Activated T-helper 1 cell treated with anti-CD3 and anti-CD28 coated beads, Interleukin-12 subunit alpha, Interleukin-12 subunit beta, Interleukin-2, Interleukin-4 antibody, amounts not matched to agents 30 ng/mL and 10 ng/mL and 1 ng/mL, durations not matched to agents 14 hours and 24 hours and 36 hours (primary cell): Measurements from ENCODE around the gene PAN3. TPM values are rescaled to one million over a fixed set of nuclear protein-coding genes. Genes with fewer than 3 reads are reported as not detected.

Experiments used
- DNase-seq: peaks from one replicate; pipeline ENCODE4 v3.0.0; 2021; ENCODE audit warnings: low spot score
- H3K27ac Mint-ChIP-seq: one replicate; pipeline ENCODE4 v1.8.0; 2021; ENCODE audit warnings: mild to moderate bottlenecking, mixed read lengths
- H3K27me3 Mint-ChIP-seq: one replicate; pipeline ENCODE4 v1.8.0; 2022; ENCODE audit warnings: mild to moderate bottlenecking, moderate library complexity, mixed read lengths; ENCODE audit not compliant: insufficient read depth
- H3K36me3 Mint-ChIP-seq: one replicate; pipeline ENCODE4 v1.8.0; 2021; ENCODE audit warnings: low read depth, mixed read lengths
- H3K4me1 Mint-ChIP-seq: one replicate; pipeline ENCODE4 v1.8.0; 2021; ENCODE audit warnings: low read depth, mixed read lengths
- H3K4me3 Mint-ChIP-seq: one replicate; pipeline ENCODE4 v1.8.0; 2021; ENCODE audit warnings: mild to moderate bottlenecking, moderate library complexity, mixed read lengths
- H3K9me3 Mint-ChIP-seq: one replicate; pipeline ENCODE4 v1.8.0; 2021; ENCODE audit warnings: mixed read lengths
- intact Hi-C: fragments of 100-400 bp; cut with micrococcal nuclease; formaldehyde crosslinking; loops from one replicate; pipeline ENCODE4 v1.15.1; 2024
- total RNA-seq: library from RNA; stranded (reverse); gene quantifications from 2 replicates; pipeline ENCODE4 v1.2.3, GENCODE V29; 2022

Gene PAN3
- total RNA-seq, 1 donor from 2014 or later, result 36.1 TPM

- Mint-ChIP-seq H3K9me3 (no peaks in the 10 kb centered on the region), H3K4me3 (no peak overlapping the region), H3K27me3 (no peaks in the 10 kb centered on the region), H3K4me1 (peaks cover 4% of the 10 kb centered on the region), H3K27ac (no peak overlapping the region), H3K36me3 (peaks cover 13% of the 10 kb centered on the region)
- intact Hi-C loops, result no loop called here
- DNase-seq, result no peak
These were observed 60.7 kb downstream of the PAN3 start for GRCh38 chr13:28199089-28199488.

- Mint-ChIP-seq H3K4me3 (no peak overlapping the region), H3K27me3 (no peaks in the 10 kb centered on the region), H3K4me1 (peaks cover 26% of the 10 kb centered on the region), H3K9me3 (no peaks in the 10 kb centered on the region), H3K36me3 (peaks cover 26% of the 10 kb centered on the region), H3K27ac (no peak overlapping the region)
- intact Hi-C loops, result loop anchor here (10.0 kb wide), 1 partner anchor 451 kb away; the partner anchor contains the start of gene POMP
- DNase-seq, result no peak
These were observed 65.7 kb downstream of the PAN3 start for GRCh38 chr13:28204043-28204442.

DNA sequence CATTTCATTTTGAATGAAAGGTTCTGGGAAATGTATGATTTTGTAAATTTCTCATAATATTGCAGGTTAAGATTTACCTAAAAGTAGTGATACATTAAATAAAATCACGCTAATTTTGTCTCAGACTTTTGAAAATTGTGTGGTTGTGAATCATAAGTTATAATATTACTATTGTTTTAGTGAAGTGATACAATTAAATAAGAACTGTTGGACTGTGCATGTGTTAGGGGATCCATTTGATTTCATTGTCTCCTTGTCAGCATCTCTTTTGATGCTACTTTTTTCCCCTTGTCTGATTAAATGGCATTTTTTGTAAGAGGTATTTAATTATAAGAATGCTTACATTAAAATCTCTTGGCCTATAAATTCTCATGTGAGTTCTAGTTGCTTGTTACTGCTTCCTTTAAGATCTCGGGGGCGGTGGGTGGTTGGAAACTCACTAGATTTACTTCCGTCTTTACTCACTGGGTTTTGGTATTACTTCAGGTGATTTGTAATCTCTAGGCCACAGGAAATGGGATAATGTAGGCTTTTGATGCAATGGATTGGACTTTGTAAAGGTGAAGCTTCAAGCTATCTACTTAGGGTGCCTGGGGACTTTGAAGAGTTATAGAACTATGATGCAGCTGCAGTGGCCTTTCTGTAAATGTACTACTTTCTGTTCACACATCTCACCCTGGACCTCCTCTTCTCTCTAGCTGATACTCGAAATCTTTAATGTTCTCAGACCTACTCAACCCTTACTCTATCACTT, 66.5 kb downstream of the PAN3 start:
- H3K9me3 Mint-ChIP-seq, result no peaks in the 10 kb centered on the region
- peaks cover 26% of the 10 kb centered on the region for H3K4me1 Mint-ChIP-seq
- intact Hi-C loops, result loop anchor here (1.0 to 10.0 kb wide), 3 partner anchors 63 to 450 kb away; partner anchors contain the start of gene POMP
- no peak for DNase-seq
- H3K4me3 Mint-ChIP-seq, result peak overlapping the region; percentile 43
- H3K27ac Mint-ChIP-seq, result peak overlapping the region; percentile 54
- H3K27me3 Mint-ChIP-seq, result no peaks in the 10 kb centered on the region
- H3K36me3 Mint-ChIP-seq, result peaks cover 29% of the 10 kb centered on the region

- H3K9me3 Mint-ChIP-seq, result no peaks in the 10 kb centered on the region
- H3K27me3 Mint-ChIP-seq, result no peaks in the 10 kb centered on the region
- no peak overlapping the region for H3K4me3 Mint-ChIP-seq
- H3K4me1 Mint-ChIP-seq, result peaks cover 7% of the 10 kb centered on the region
- intact Hi-C loops, result no loop called here
- no peak for DNase-seq
- H3K36me3 Mint-ChIP-seq, result peaks cover 9% of the 10 kb centered on the region
- no peak overlapping the region for H3K27ac Mint-ChIP-seq
These were observed 80.3 kb downstream of the PAN3 start for GRCh38 chr13:28218679-28219078.

DNA sequence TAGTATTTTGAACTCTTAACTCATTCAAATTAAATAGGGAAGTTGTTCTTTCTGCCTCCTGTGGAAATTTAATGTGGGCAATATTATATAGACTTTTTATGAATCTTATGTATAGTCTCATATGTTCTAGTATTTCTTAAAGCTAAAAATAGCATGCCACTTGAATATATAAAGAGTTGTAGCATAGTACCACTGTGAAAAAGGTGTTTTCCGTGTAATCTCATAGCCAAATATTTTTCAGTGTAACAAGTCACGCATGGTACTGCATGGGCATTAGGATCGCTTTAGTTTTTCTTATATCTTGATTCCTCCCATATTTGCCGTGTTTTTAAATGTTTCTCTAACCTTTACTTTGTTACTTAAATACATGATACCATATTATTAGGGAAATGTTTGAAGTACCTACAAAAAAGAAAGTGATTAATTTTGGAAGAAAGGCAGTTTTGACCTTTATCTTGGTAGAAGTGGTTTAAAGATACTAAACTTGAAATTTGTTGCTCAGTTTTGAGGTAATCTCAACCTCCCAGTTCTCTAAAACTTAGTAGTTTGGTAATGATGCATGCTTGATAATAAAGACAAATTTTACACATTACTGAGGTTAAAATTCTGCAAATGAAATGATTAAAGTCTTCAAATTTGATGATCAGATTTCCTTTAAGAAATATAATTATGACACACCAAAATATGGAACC, 81.2 kb downstream of the PAN3 start:
- H3K9me3 Mint-ChIP-seq, result no peaks in the 10 kb centered on the region
- H3K4me1 Mint-ChIP-seq, result peaks cover 7% of the 10 kb centered on the region
- H3K27ac Mint-ChIP-seq, result no peak overlapping the region
- DNase-seq, result no peak
- H3K36me3 Mint-ChIP-seq, result peaks cover 6% of the 10 kb centered on the region
- no peak overlapping the region for H3K4me3 Mint-ChIP-seq
- H3K27me3 Mint-ChIP-seq, result no peaks in the 10 kb centered on the region
- intact Hi-C loops, result no loop called here

DNA sequence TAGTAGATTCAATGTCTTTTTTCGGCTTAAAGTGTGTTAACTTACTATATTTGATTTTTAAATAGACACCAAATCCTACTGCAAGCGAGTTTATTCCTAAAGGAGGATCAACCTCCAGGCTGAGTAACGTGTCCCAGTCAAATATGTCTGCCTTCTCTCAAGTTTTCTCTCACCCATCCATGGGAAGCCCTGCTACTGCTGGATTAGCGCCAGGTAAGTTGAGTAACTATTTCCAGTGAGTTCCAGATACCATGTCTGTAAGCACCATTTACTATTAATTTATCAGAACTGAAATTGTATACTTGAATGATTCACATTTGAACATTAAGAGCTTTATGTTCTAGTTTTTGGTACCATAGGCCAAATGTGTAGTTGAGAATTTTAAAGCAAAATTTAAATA, 81.8 kb downstream of the PAN3 start:
- no peak overlapping the region for H3K4me3 Mint-ChIP-seq
- no peak for DNase-seq
- peaks cover 7% of the 10 kb centered on the region for H3K4me1 Mint-ChIP-seq
- H3K9me3 Mint-ChIP-seq, result no peaks in the 10 kb centered on the region
- H3K27me3 Mint-ChIP-seq, result no peaks in the 10 kb centered on the region
- intact Hi-C loops, result no loop called here
- H3K27ac Mint-ChIP-seq, result no peak overlapping the region
- H3K36me3 Mint-ChIP-seq, result peaks cover 6% of the 10 kb centered on the region

DNA sequence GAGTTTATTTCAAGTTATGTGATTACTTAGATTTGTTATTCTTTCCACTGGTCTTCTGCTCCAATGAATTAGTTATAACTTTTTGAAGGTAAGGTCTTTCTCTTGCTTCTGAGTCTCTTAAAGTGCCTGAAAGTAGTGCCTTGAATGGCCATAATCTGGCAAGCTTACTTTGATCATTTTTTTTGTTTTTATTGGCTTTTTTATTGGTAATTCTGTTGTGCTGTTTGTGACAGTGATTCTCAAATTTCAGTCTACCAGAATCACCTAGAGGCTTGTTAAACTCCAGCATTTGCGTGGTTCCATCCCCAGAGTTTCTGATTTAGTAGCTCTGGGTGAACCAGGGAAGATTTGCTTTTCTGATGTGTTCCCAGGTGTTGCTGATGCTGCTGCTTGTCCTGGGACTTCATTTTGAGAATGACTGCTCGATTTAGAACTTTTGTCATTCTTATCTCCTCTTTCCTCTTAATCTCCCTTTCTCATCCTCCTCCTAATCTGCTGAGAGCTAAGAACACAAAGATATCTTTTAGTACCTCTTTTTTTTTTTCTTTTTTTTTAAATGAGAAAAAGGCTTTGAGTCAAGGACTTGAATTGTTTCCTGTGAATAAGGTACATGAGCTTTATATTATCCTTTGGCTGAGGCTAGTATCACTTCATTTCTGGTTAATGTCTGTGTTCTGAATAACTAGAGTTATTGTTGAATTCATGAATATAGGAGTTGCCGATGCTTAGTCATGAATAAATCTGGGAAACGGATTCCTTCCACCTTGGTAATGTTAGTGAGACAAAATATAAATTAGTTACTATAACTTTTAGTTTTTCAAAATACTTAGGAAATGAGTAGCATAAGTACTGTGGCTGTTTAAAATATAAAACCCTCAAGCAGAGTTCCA, 91.4 kb downstream of the PAN3 start:
- Mint-ChIP-seq H3K27me3 (no peaks in the 10 kb centered on the region), H3K36me3 (peaks cover 9% of the 10 kb centered on the region)
- intact Hi-C loops, result no loop called here

GRCh38 chr13:28231642-28232041, 93.3 kb downstream of the PAN3 start:
- Mint-ChIP-seq H3K27ac (no peak overlapping the region), H3K4me3 (no peak overlapping the region), H3K9me3 (no peaks in the 10 kb centered on the region), H3K4me1 (no peaks in the 10 kb centered on the region), H3K36me3 (peaks cover 19% of the 10 kb centered on the region), H3K27me3 (no peaks in the 10 kb centered on the region)
- DNase-seq, result no peak
- intact Hi-C loops, result no loop called here

More for the DNA sequence above, 91.4 kb downstream of the PAN3 start:
- Mint-ChIP-seq H3K4me1 (no peaks in the 10 kb centered on the region), H3K4me3 (no peak overlapping the region), H3K9me3 (no peaks in the 10 kb centered on the region), H3K27ac (no peak overlapping the region)
- DNase-seq, result no peak

DNA sequence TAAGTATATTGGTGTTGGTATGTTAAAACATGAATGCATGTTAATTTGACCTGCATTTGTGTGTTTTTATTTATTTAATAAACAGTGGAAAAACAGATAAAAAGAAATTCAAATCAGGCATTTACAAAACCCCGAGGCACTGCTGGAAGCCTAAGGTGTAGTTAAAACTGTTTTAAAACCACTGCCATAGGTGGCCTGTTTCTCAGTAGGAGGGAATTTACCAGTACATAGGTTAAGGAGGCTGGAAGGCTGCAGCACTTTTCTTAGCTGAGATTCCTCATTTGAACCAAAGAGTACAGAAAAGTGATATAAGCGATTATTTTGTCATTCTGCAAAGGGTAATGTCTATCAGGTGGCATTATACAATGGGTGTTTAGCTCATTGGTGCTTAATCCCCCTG, 99.6 kb downstream of the PAN3 start:
- Mint-ChIP-seq H3K4me1 (no peaks in the 10 kb centered on the region), H3K27ac (no peak overlapping the region), H3K4me3 (no peak overlapping the region), H3K36me3 (peaks cover 31% of the 10 kb centered on the region), H3K9me3 (no peaks in the 10 kb centered on the region), H3K27me3 (no peaks in the 10 kb centered on the region)
- intact Hi-C loops, result no loop called here
- no peak for DNase-seq

GRCh38 chr13:28239374-28239773, 101.0 kb downstream of the PAN3 start:
- Mint-ChIP-seq H3K27me3 (no peaks in the 10 kb centered on the region), H3K36me3 (peaks cover 37% of the 10 kb centered on the region)
- intact Hi-C loops, result no loop called here

DNA sequence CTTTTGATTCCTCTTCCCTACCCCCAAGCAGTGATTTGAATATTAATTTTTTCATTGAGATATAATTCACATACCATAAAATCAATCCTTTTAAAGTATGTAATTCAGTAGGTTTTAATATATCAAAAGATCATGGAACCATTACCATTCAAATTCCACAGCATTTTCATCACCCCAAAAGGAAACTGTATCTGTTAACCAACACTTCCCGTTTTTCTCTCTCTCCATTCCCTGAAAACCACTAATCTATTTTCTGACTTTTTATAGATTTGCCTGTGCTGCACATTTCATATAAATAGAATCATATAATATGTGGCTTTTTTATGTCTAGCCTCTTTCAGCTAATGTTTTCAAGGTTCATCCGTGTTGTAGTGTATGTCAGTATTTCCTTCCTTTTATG, 107.1 kb downstream of the PAN3 start:
- Mint-ChIP-seq H3K36me3 (peaks cover 43% of the 10 kb centered on the region), H3K27me3 (no peaks in the 10 kb centered on the region), H3K27ac (no peak overlapping the region), H3K4me1 (peaks cover 21% of the 10 kb centered on the region), H3K4me3 (no peak overlapping the region), H3K9me3 (no peaks in the 10 kb centered on the region)
- intact Hi-C loops, result no loop called here
- DNase-seq, result no peak

More at GRCh38 chr13:28239374-28239773, 101.0 kb downstream of the PAN3 start:
- DNase-seq, result no peak
- H3K4me1 Mint-ChIP-seq, result no peaks in the 10 kb centered on the region
- H3K27ac Mint-ChIP-seq, result no peak overlapping the region
- no peaks in the 10 kb centered on the region for H3K9me3 Mint-ChIP-seq
- no peak overlapping the region for H3K4me3 Mint-ChIP-seq

DNA sequence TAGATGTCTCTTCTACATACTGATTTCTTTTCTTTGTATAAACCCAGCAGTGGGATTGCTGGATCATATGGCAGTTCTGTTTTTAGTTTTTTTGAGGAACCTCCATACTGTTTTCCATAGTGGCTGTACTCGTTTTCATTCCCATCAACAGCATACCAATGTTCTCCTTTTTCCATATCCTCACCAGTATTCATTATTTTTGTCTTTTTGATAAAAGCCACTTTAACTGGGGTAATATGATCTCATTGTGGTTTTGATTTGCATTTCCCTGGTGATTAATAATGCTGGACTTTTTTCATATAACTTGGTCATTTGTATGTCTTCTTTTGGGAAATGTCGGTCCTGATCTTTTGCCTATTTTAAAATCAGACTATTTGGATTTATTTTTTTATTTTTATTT, 108.5 kb downstream of the PAN3 start:
- no peaks in the 10 kb centered on the region for H3K27me3 Mint-ChIP-seq
- H3K36me3 Mint-ChIP-seq, result peaks cover 47% of the 10 kb centered on the region
- H3K4me3 Mint-ChIP-seq, result no peak overlapping the region
- no peaks in the 10 kb centered on the region for H3K9me3 Mint-ChIP-seq
- no peak overlapping the region for H3K27ac Mint-ChIP-seq
- no peak for DNase-seq
- intact Hi-C loops, result no loop called here
- peaks cover 31% of the 10 kb centered on the region for H3K4me1 Mint-ChIP-seq

DNA sequence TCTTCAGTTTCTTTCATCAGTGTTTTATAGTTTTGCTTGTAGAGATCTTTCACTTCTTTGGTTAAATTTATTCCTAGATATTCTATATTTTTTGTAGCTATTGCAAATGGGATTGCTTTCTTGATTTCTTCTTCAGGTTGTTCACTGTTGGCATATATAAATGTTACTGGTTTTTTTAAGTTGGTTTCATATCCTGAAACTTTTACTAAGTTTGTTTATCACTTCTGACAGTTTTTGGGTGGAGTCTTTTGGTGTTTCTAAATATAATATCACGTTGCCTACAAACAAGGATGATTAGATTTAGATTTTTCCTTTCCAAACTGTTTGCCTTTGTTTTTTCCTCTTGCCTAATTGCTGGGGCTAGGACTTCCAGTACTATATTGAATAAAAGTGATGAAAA, 109.7 kb downstream of the PAN3 start:
- peaks cover 35% of the 10 kb centered on the region for H3K36me3 Mint-ChIP-seq
- H3K9me3 Mint-ChIP-seq, result no peaks in the 10 kb centered on the region
- DNase-seq, result no peak
- H3K4me3 Mint-ChIP-seq, result no peak overlapping the region
- H3K4me1 Mint-ChIP-seq, result peaks cover 31% of the 10 kb centered on the region
- H3K27ac Mint-ChIP-seq, result no peak overlapping the region
- no peaks in the 10 kb centered on the region for H3K27me3 Mint-ChIP-seq
- intact Hi-C loops, result no loop called here
